ENCODE measurements around the gene RHBDD3.

Gene RHBDD3

GRCh38 chr22:29212743-29213142, 55.0 kb downstream of the RHBDD3 start:
- Histone ChIP-seq H3K36me3 (ENCODE audit: insufficient read depth, insufficient read length, low read length) (no peaks in the 10 kb centered on the region), H3K27me3 (ENCODE audit: insufficient read depth, insufficient read length) (no peaks in the 10 kb centered on the region), H3K4me1 (ENCODE audit: insufficient read depth, insufficient read length) (peaks cover 22% of the 10 kb centered on the region), H3K9me3 (ENCODE audit: insufficient read depth, low read length) (no peaks in the 10 kb centered on the region), H3K9ac (ENCODE audit: insufficient read length, low read depth) (no peak overlapping the region), H3K4me3 (ENCODE audit: insufficient read length, low read depth) (no peak overlapping the region)
- DNase-seq (ENCODE audit: low read depth, low spot score) = no peak
- TF ChIP-seq SUZ12 (IDR thresholded peaks at IDR 0.05; ENCODE audit: extremely low read depth, insufficient read depth, insufficient read length) (no peak), ZNF274 (IDR thresholded peaks at IDR 0.05; ENCODE audit: low read depth, low read length) (no peak), YY1 (IDR thresholded peaks at IDR 0.05; ENCODE audit: insufficient read depth, insufficient read length) (no peak)

DNA sequence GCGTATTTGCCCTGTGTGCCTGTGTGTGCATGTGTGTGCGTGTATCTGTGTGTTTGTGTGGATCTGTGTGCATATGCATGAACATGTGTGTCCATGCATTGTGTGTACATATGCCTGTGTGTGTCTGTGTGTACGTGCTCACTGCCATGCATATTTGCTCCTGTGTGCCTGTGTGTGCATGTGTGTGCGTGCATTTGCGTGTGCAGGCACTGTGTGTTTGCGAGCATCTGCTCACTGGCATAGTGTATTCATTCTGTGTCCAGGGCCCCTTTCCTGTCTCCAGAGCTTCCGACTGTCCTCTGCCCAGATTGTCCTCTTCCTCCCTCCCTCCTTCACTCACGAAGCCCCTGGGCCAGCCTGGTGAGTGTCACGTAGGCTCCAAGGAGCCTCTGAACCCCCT, 56.3 kb downstream of the RHBDD3 start:
- Histone ChIP-seq H3K4me3 (ENCODE audit: insufficient read length, low read depth) (no peak overlapping the region), H3K27me3 (ENCODE audit: insufficient read depth, insufficient read length) (no peaks in the 10 kb centered on the region), H3K4me1 (ENCODE audit: insufficient read depth, insufficient read length) (peaks cover 25% of the 10 kb centered on the region), H3K36me3 (ENCODE audit: insufficient read depth, insufficient read length, low read length) (no peaks in the 10 kb centered on the region), H3K9ac (ENCODE audit: insufficient read length, low read depth) (no peak overlapping the region), H3K9me3 (ENCODE audit: insufficient read depth, low read length) (no peaks in the 10 kb centered on the region)
- TF ChIP-seq ZNF274 (IDR thresholded peaks at IDR 0.05; ENCODE audit: low read depth, low read length) = no peak
- no peak for TF ChIP-seq YY1 (IDR thresholded peaks at IDR 0.05; ENCODE audit: insufficient read depth, insufficient read length)
- TF ChIP-seq SUZ12 (IDR thresholded peaks at IDR 0.05; ENCODE audit: extremely low read depth, insufficient read depth, insufficient read length) = no peak
- no peak for DNase-seq (ENCODE audit: low read depth, low spot score)

- no peak for TF ChIP-seq SUZ12 (IDR thresholded peaks at IDR 0.05; ENCODE audit: extremely low read depth, insufficient read depth, insufficient read length)
- no peak for TF ChIP-seq YY1 (IDR thresholded peaks at IDR 0.05; ENCODE audit: insufficient read depth, insufficient read length)
- TF ChIP-seq ZNF274 (IDR thresholded peaks at IDR 0.05; ENCODE audit: low read depth, low read length) = no peak
- Histone ChIP-seq H3K4me1 (ENCODE audit: insufficient read depth, insufficient read length) (peaks cover 26% of the 10 kb centered on the region), H3K9ac (ENCODE audit: insufficient read length, low read depth) (peak overlapping the region; percentile 36), H3K27me3 (ENCODE audit: insufficient read depth, insufficient read length) (peaks cover 2% of the 10 kb centered on the region), H3K9me3 (ENCODE audit: insufficient read depth, low read length) (no peaks in the 10 kb centered on the region), H3K36me3 (ENCODE audit: insufficient read depth, insufficient read length, low read length) (no peaks in the 10 kb centered on the region), H3K4me3 (ENCODE audit: insufficient read length, low read depth) (no peak overlapping the region)
- no peak for DNase-seq (ENCODE audit: low read depth, low spot score)
These were observed 56.7 kb downstream of the RHBDD3 start for GRCh38 chr22:29211066-29211465.
